Omental fat pad (tissue), 4 donors: ENCODE results near the gene SPECC1L. TPM values are rescaled to one million over a fixed set of nuclear protein-coding genes. Genes with fewer than 3 reads are reported as not detected.
"Not testable (repeated sequence)": the region's sequence is repeated elsewhere in the genome, so short reads cannot be mapped to it uniquely, and the experiment has no call there.

Experiments used
- ATAC-seq: fragments of 150-250 bp; one replicate; pipeline ENCODE4 v1.9.1; 2016; ENCODE audit warnings: mild to moderate bottlenecking, moderate library complexity; ENCODE audit not compliant: low FRiP score
- DNase-seq: peaks from one replicate; pipeline ENCODE4 v3.0.0-alpha.2; 2019; ENCODE audit warnings: low spot score
- CTCF ChIP-seq, 3 donors: fragments of 450-650 bp; IDR thresholded peaks; one replicate each; pipeline ENCODE4 v1.5.1; 2016 to 2017; ENCODE audit warnings: antibody characterized with exemption in 3 of 3, mild to moderate bottlenecking in 3 of 3, moderate library complexity in 2 of 3
- total RNA-seq, 4 donors: library from RNA; depleted of rRNA; stranded (reverse); fragments of >200 nt; gene quantifications; one replicate each; pipeline ENCODE4 v1.1.0, GENCODE V29; 2016

The SPECC1L gene
- total RNA-seq, 4 donors from 2014 or later, result 31.3 to 44.9 (median 35.6) TPM

GRCh38 chr22:24291515-24292201 is 21.0 kb downstream of the SPECC1L start:
- no peak for ATAC-seq
- no peak for TF ChIP-seq CTCF (IDR thresholded peaks at IDR 0.05)
- no peak for DNase-seq

- DNase-seq, result not testable (repeated sequence)
Measured at GRCh38 chr22:24292202-24292830, 21.7 kb downstream of the SPECC1L start.

GRCh38 chr22:24294913-24295312 is 24.3 kb downstream of the SPECC1L start:
- not testable (repeated sequence) for ATAC-seq, DNase-seq

More at GRCh38 chr22:24292202-24292830, 21.7 kb downstream of the SPECC1L start:
- ATAC-seq, result not testable (repeated sequence)

- not testable (repeated sequence) for DNase-seq, ATAC-seq
Measured at GRCh38 chr22:24298497-24299155, 28.0 kb downstream of the SPECC1L start.

- not testable (repeated sequence) for ATAC-seq, DNase-seq
Measured at GRCh38 chr22:24300522-24300921, 29.9 kb downstream of the SPECC1L start.

- DNase-seq, result no peak
- no peak for ATAC-seq
- TF ChIP-seq CTCF (IDR thresholded peaks at IDR 0.05), result no peak
Measured at GRCh38 chr22:24302591-24302990, 32.0 kb downstream of the SPECC1L start.

GRCh38 chr22:24303007-24303406 is 32.4 kb downstream of the SPECC1L start:
- TF ChIP-seq CTCF (IDR thresholded peaks at IDR 0.05), result no peak
- ATAC-seq, result no peak
- no peak for DNase-seq

- DNase-seq (no peak), ATAC-seq (no peak)
- no peak for TF ChIP-seq CTCF (IDR thresholded peaks at IDR 0.05)
Measured at GRCh38 chr22:24304062-24304675, 33.5 kb downstream of the SPECC1L start.

- no peak for TF ChIP-seq CTCF (IDR thresholded peaks at IDR 0.05)
- DNase-seq (no peak), ATAC-seq (no peak)
Measured at GRCh38 chr22:24305260-24305692, 34.6 kb downstream of the SPECC1L start.
